Ishikawa (cell line): ENCODE measurements around the gene PSEN1.

Source experiments
- CEBPB ChIP-seq: IDR thresholded peaks from 2 replicates; pipeline ENCODE4 v1.6.1; 2012
- CREB1 ChIP-seq: IDR thresholded peaks from 2 replicates; pipeline ENCODE4 v1.6.1; 2012; ENCODE audit warnings: low read depth
- EGR1 ChIP-seq: IDR thresholded peaks from 2 replicates; pipeline ENCODE4 v1.6.1; 2012
- EP300 ChIP-seq: IDR thresholded peaks from 2 replicates; pipeline ENCODE4 v1.6.1; 2012; ENCODE audit warnings: borderline replicate concordance
- FOXM1 ChIP-seq: IDR thresholded peaks from 2 replicates; pipeline ENCODE4 v1.6.1; 2012; ENCODE audit warnings: low read depth, borderline replicate concordance
- NFIC ChIP-seq: IDR thresholded peaks from 2 replicates; pipeline ENCODE4 v1.6.1; 2012
- RAD21 ChIP-seq: IDR thresholded peaks from 2 replicates; pipeline ENCODE4 v1.6.1; 2012; ENCODE audit warnings: low read depth
- TAF1 ChIP-seq: IDR thresholded peaks from 2 replicates; pipeline ENCODE4 v1.6.1; 2012; ENCODE audit warnings: low read depth, mild to moderate bottlenecking
- TCF12 ChIP-seq: IDR thresholded peaks from 2 replicates; pipeline ENCODE4 v1.6.1; 2012; ENCODE audit warnings: low read depth
- TEAD4 ChIP-seq: IDR thresholded peaks from 2 replicates; pipeline ENCODE4 v1.6.1; 2012
- YY1 ChIP-seq: IDR thresholded peaks from 2 replicates; pipeline ENCODE4 v1.6.1; 2012; ENCODE audit warnings: low read depth
- ZBTB7A ChIP-seq: IDR thresholded peaks from 2 replicates; pipeline ENCODE4 v1.6.1; 2012; ENCODE audit warnings: low read depth
- TF ChIP-seq, protein P1 (sequence below): IDR thresholded peaks from 2 replicates; pipeline ENCODE4 v1.6.1; 2012
- TF ChIP-seq, protein P2 (sequence below): IDR thresholded peaks from 2 replicates; pipeline ENCODE4 v1.6.1; 2012; ENCODE audit warnings: low read depth, mild to moderate bottlenecking
- TF ChIP-seq, protein P3 (sequence below): IDR thresholded peaks from 2 replicates; pipeline ENCODE4 v1.6.1; 2012

The PSEN1 gene

DNA sequence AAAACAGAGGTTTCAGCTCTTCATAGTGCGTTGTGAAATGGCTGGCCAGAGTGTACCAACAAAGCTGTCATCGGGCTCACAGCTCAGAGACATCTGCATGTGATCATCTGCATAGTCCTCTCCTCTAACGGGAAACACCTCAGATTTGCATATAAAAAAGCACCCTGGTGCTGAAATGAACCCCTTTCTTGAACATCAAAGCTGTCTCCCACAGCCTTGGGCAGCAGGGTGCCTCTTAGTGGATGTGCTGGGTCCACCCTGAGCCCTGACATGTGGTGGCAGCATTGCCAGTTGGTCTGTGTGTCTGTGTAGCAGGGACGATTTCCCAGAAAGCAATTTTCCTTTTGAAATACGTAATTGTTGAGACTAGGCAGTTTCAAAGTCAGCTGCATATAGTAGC, 86.7 kb downstream of the PSEN1 start:
- TF ChIP-seq, protein P1, sequence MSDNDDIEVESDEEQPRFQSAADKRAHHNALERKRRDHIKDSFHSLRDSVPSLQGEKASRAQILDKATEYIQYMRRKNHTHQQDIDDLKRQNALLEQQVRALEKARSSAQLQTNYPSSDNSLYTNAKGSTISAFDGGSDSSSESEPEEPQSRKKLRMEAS: no peak
- TF ChIP-seq, protein P2, sequence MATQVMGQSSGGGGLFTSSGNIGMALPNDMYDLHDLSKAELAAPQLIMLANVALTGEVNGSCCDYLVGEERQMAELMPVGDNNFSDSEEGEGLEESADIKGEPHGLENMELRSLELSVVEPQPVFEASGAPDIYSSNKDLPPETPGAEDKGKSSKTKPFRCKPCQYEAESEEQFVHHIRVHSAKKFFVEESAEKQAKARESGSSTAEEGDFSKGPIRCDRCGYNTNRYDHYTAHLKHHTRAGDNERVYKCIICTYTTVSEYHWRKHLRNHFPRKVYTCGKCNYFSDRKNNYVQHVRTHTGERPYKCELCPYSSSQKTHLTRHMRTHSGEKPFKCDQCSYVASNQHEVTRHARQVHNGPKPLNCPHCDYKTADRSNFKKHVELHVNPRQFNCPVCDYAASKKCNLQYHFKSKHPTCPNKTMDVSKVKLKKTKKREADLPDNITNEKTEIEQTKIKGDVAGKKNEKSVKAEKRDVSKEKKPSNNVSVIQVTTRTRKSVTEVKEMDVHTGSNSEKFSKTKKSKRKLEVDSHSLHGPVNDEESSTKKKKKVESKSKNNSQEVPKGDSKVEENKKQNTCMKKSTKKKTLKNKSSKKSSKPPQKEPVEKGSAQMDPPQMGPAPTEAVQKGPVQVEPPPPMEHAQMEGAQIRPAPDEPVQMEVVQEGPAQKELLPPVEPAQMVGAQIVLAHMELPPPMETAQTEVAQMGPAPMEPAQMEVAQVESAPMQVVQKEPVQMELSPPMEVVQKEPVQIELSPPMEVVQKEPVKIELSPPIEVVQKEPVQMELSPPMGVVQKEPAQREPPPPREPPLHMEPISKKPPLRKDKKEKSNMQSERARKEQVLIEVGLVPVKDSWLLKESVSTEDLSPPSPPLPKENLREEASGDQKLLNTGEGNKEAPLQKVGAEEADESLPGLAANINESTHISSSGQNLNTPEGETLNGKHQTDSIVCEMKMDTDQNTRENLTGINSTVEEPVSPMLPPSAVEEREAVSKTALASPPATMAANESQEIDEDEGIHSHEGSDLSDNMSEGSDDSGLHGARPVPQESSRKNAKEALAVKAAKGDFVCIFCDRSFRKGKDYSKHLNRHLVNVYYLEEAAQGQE: no peak
- TF ChIP-seq TEAD4: no peak
- no peak for TF ChIP-seq ZBTB7A
- TF ChIP-seq TAF1: no peak
- no peak for TF ChIP-seq FOXM1
- no peak for TF ChIP-seq CREB1
- no peak for TF ChIP-seq YY1

DNA sequence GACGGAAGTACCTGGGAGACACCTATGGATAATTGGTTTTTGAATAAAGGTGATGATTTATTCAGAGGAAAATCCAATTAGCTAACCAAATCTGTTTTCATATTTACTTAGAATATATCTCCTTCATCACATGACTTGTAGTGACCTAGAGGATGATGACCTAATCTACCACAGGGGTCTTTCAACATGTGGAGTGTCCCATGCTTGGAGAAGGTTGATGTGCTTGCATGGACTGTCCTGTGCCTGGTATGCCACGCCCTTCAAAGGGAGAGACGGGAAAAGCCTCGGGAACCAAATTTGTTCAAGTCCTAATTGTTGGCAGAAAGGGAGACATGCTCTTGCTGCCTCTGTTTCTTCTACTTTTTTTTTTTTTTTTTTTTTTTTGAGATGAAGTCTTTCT, 89.2 kb downstream of the PSEN1 start:
- TF ChIP-seq TCF12: no peak
- TF ChIP-seq RAD21: no peak
- no peak for TF ChIP-seq NFIC
- no peak for TF ChIP-seq CREB1
- no peak for TF ChIP-seq TEAD4
- TF ChIP-seq ZBTB7A: no peak
- no peak for TF ChIP-seq TAF1
- TF ChIP-seq, protein P2: no peak

DNA sequence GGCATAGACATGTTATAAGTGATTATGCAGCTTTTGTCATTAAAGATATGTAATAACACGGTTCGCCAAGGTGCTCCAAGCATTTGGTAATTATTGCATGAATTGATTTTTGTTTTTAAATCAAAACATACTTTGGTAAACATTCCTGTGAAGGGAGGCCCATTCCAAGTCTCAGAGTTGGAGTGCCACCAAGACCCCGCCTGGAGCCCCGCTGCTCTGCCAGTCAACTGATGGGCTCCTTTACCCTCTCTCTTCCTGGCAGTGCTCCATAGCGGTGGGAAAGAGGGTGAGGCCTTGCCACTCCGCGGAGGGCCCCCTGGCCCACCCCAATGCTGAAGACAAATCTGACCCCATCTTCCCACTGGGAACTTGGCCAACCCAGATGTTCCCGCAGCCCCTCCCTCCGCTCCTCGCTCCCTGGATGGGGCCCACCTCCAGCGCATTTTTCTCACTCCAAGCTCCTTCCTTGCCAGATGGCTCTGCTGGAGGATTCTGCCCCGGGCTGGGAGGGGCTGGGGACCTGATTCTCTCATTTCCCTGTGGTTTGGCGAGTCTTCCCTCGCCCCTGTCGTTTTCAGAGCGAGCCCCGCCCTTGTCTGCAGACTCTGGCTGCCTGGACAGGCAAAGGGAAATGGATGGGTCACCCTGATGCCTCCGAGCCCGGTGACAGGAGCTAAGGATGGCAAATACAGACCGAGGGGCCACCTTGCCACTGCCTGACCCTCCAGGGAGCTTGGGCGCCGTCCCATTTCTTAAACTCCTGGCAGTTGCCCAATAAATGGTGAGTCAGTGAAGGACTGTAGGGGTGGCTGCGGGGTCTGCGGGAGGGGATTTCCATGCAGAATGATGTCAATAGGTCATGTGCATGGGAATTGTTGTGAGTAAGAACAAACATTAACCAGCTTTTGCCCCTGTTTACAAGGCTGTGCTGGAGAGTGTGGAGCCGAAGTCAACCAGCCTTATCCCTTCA, 91.8 kb downstream of the PSEN1 start:
- TF ChIP-seq, protein P1: no peak
- TF ChIP-seq YY1: no peak
- no peak for TF ChIP-seq ZBTB7A
- no peak for TF ChIP-seq EGR1
- no peak for TF ChIP-seq NFIC
- no peak for TF ChIP-seq TEAD4
- TF ChIP-seq TCF12: no peak
- TF ChIP-seq, protein P3, sequence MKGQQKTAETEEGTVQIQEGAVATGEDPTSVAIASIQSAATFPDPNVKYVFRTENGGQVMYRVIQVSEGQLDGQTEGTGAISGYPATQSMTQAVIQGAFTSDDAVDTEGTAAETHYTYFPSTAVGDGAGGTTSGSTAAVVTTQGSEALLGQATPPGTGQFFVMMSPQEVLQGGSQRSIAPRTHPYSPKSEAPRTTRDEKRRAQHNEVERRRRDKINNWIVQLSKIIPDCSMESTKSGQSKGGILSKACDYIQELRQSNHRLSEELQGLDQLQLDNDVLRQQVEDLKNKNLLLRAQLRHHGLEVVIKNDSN: no peak
- TF ChIP-seq RAD21: no peak
- TF ChIP-seq EP300: no peak
- no peak for TF ChIP-seq CREB1

DNA sequence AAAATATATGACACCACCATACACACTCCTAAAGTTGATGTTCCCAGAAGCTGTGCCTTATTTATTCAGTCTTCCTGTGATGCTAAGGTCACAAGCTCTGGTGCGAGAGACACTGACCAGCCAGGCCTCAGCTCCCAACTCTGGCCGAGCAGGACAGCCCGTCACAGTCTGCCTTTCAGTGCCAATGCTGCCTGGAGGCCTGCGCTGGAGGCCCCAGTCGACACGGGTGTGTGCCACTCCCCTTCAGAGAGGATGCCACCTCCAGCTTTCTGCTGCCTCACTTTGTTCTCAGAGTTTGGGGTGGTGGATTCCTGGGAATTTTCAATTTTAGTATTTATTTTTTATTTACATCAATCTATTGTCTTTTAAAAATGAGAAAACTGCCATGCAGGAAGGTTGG, 93.7 kb downstream of the PSEN1 start:
- TF ChIP-seq, protein P3: no peak
- no peak for TF ChIP-seq CEBPB
- TF ChIP-seq ZBTB7A: no peak
- TF ChIP-seq TCF12: no peak
- no peak for TF ChIP-seq TEAD4
- TF ChIP-seq, protein P1: no peak
- TF ChIP-seq EP300: no peak
- no peak for TF ChIP-seq EGR1
- no peak for TF ChIP-seq RAD21
- no peak for TF ChIP-seq NFIC
- TF ChIP-seq YY1: no peak
- TF ChIP-seq, protein P2: no peak
- no peak for TF ChIP-seq CREB1
- no peak for TF ChIP-seq FOXM1
- no peak for TF ChIP-seq TAF1
